ENCODE measurements around the gene PIK3C2A. TPM values are rescaled to one million over a fixed set of nuclear protein-coding genes. Genes with fewer than 3 reads are reported as not detected.
A peak's percentile ranks its signal among the peaks of the same experiment; 100 is the strongest.

The PIK3C2A gene
- total and polyA plus RNA-seq, 4 donors: 12.1 to 110 (median 58.2) TPM

DNA sequence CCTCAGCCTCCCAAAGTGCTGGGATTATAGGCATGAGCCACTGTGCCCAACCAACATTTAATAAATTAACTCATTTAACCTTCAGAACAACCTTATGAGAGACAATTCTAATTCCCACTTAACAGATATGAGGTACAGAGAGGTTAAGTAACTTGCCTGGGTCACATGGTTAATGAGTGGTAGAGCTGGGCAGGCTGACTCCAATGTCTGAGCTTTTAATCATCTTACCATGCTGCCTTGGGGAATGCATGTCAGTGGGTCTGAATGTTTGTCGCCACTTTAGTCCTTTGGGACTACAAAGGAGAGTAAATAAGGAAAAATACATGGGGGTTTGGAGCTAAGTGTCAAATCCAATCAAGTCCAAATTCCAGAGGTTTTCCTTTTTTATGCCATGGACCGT, 11.2 kb upstream of the PIK3C2A start:
- 63 to 75% methylated on average over 2 of the region's 2 CpGs for WGBS, 2 donors
- intact Hi-C loops (cut with DNase I): no loop called here
- no peaks in the 10 kb centered on the region for H3K36me3 ChIP-seq (ENCODE audit: control insufficient read depth in 1 of 2, insufficient read depth in 2 of 2, low read length in 1 of 2)
- no peaks in the 10 kb centered on the region for H3K27me3 ChIP-seq (ENCODE audit: control insufficient read depth in 1 of 2, insufficient read depth in 2 of 2, low read length in 1 of 2)
- no peak for DNase-seq
- no peaks in the 10 kb centered on the region for H3K4me1 ChIP-seq (ENCODE audit: control insufficient read depth in 1 of 2, insufficient read depth in 2 of 2, low read length in 2 of 2)
- no peak overlapping the region for H3K4me3 ChIP-seq (ENCODE audit: low read length in 2 of 2)
- H3K9me3 ChIP-seq (ENCODE audit: control insufficient read depth, low read length): no peaks in the 10 kb centered on the region
- H3K27ac ChIP-seq (ENCODE audit: low read depth in 1 of 2, low read length in 2 of 2): no peak overlapping the region
- ATAC-seq (ENCODE audit: low FRiP score): no peak

DNA sequence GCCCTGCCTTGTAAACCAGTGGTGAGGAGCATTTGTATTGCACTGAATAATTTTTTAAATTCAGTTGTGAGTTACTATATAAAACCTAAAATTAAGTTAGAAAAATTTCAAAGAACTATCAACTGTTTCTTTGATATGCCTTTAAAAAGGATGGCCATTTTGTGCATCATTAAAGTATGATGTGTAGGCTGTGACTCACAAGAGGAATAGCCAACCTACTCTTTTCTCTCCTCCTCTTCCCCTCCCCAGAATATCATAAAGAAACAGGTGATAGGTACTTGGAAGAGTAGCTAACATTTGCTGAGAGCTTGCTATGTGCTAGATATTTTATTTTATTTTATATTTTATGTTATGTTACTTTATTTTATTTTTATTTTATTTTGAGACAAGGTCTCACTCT, 10.6 kb upstream of the PIK3C2A start:
- intact Hi-C loops (cut with DNase I): no loop called here
- Histone ChIP-seq H3K4me3 (ENCODE audit: low read length in 2 of 2) (no peak overlapping the region), H3K27ac (ENCODE audit: low read depth in 1 of 2, low read length in 2 of 2) (no peak overlapping the region), H3K36me3 (ENCODE audit: control insufficient read depth in 1 of 2, insufficient read depth in 2 of 2, low read length in 1 of 2) (no peaks in the 10 kb centered on the region), H3K27me3 (ENCODE audit: control insufficient read depth in 1 of 2, insufficient read depth in 2 of 2, low read length in 1 of 2) (no peaks in the 10 kb centered on the region), H3K4me1 (ENCODE audit: control insufficient read depth in 1 of 2, insufficient read depth in 2 of 2, low read length in 2 of 2) (no peaks in the 10 kb centered on the region), H3K9me3 (ENCODE audit: control insufficient read depth, low read length) (no peaks in the 10 kb centered on the region)
- no peak for ATAC-seq (ENCODE audit: low FRiP score)
- DNase-seq: no peak

DNA sequence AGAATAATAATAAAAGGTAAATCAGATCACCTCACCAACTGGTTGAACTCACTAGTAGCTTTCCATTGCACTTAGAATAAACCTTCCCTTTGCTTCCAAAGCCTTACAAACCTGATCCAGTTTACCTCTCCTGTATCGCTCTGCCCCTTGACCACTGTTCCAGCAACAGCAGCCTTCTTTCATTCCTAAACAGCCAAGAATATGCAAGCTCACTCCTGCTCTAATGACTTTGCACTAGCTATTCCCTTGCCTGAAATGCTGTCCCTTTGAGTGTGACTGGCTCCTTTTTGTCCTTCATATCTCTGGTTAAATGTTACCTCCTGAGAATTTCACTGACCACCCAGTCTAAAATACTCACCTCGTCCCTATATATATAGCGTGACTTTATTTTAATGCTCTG, 9.6 kb upstream of the PIK3C2A start:
- WGBS, 2 donors: 85 to 87% methylated on average over 3 of the region's 3 CpGs
- no peaks in the 10 kb centered on the region for H3K4me1 ChIP-seq (ENCODE audit: control insufficient read depth in 1 of 2, insufficient read depth in 2 of 2, low read length in 2 of 2)
- no peak overlapping the region for H3K4me3 ChIP-seq (ENCODE audit: low read length in 2 of 2)
- ATAC-seq (ENCODE audit: low FRiP score) (no peak), DNase-seq (no peak)
- intact Hi-C loops (cut with DNase I): no loop called here
- no peaks in the 10 kb centered on the region for H3K27me3 ChIP-seq (ENCODE audit: control insufficient read depth in 1 of 2, insufficient read depth in 2 of 2, low read length in 1 of 2)
- no peaks in the 10 kb centered on the region for H3K9me3 ChIP-seq (ENCODE audit: control insufficient read depth, low read length)
- H3K27ac ChIP-seq (ENCODE audit: low read depth in 1 of 2, low read length in 2 of 2): no peak overlapping the region
- H3K36me3 ChIP-seq (ENCODE audit: control insufficient read depth in 1 of 2, insufficient read depth in 2 of 2, low read length in 1 of 2): no peaks in the 10 kb centered on the region

DNA sequence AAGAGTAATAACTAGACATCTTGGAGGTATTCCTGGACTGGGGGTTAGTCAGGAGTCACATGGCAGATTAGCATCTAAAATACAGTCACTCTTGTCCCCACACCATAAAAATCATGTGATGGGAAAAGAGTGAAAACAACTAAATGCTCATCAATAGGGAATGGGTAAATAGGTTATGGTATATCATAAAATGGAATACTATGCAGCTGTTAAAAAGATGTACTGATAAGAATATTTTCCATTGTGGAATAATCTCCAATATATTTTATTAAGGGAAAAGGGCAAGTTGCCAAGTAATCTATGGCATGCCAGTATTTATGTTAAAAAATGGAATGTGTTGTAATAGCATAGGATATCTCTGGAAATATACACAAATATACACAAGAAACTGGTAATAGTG, 6.6 kb upstream of the PIK3C2A start:
- DNase-seq: no peak
- H3K4me3 ChIP-seq (ENCODE audit: low read length in 2 of 2): no peak overlapping the region
- no peaks in the 10 kb centered on the region for H3K9me3 ChIP-seq (ENCODE audit: control insufficient read depth, low read length)
- no peak overlapping the region for H3K27ac ChIP-seq (ENCODE audit: low read depth in 1 of 2, low read length in 2 of 2)
- intact Hi-C loops (cut with DNase I): no loop called here
- H3K27me3 ChIP-seq (ENCODE audit: control insufficient read depth in 1 of 2, insufficient read depth in 2 of 2, low read length in 1 of 2): no peaks in the 10 kb centered on the region
- no peaks in the 10 kb centered on the region for H3K36me3 ChIP-seq (ENCODE audit: control insufficient read depth in 1 of 2, insufficient read depth in 2 of 2, low read length in 1 of 2)
- no peak for ATAC-seq (ENCODE audit: low FRiP score)
- no peaks in the 10 kb centered on the region for H3K4me1 ChIP-seq (ENCODE audit: control insufficient read depth in 1 of 2, insufficient read depth in 2 of 2, low read length in 2 of 2)

DNA sequence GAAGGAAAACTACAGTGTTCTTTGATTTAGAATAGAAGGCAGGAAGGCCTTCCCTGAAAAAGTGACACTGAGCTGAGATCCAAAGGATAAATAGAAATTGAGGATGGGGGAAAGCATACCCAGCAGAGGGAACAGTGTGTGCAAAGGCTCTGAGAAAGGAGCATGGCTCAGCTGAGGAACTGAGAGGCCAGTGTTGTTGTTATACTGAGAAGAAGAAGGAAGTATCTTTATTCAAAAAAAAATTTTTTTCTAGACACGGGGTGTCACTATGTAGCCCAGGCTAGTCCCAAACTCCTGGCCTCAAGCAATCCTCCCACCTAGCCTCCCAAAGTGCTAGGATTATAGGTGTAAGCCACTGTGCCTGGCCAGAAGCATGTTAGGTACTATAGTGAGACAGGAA, 3.5 kb upstream of the PIK3C2A start:
- Histone ChIP-seq H3K36me3 (ENCODE audit: control insufficient read depth in 1 of 2, insufficient read depth in 2 of 2, low read length in 1 of 2) (no peaks in the 10 kb centered on the region), H3K4me1 (ENCODE audit: control insufficient read depth in 1 of 2, insufficient read depth in 2 of 2, low read length in 2 of 2) (no peaks in the 10 kb centered on the region), H3K4me3 (ENCODE audit: low read length in 2 of 2) (no peak overlapping the region), H3K27ac (ENCODE audit: low read depth in 1 of 2, low read length in 2 of 2) (no peak overlapping the region), H3K27me3 (ENCODE audit: control insufficient read depth in 1 of 2, insufficient read depth in 2 of 2, low read length in 1 of 2) (no peaks in the 10 kb centered on the region), H3K9me3 (ENCODE audit: control insufficient read depth, low read length) (no peaks in the 10 kb centered on the region)
- no peak for ATAC-seq (ENCODE audit: low FRiP score)
- intact Hi-C loops (cut with DNase I): no loop called here
- WGBS, 2 donors: 84 to 88% methylated on average over 1 of the region's 1 CpG
- DNase-seq: no peak

DNA sequence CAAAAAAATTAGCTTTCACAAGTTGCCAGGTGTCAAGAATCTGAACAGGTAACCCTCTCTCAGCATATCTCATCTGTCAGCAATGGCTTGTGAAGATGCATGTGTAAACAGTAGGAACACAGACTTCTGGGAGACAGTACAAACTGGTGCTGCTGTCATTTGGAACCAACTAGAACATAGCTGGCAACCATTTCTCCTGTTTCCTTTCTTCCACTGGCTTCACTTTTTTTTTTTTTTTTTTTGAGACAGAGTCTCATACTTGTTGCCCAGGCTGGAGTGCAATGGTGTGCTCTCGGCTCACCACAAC, 2.1 kb upstream of the PIK3C2A start:
- no peaks in the 10 kb centered on the region for H3K27me3 ChIP-seq (ENCODE audit: control insufficient read depth in 1 of 2, insufficient read depth in 2 of 2, low read length in 1 of 2)
- WGBS, 2 donors: 92 to 98% methylated on average over 1 of the region's 1 CpG
- H3K9me3 ChIP-seq (ENCODE audit: control insufficient read depth, low read length): no peaks in the 10 kb centered on the region
- intact Hi-C loops (cut with DNase I): loop anchor here (5.0 to 10.0 kb wide), 5 partner anchors 48 to 145 kb away; partner anchors contain the start of genes NUCB2 (in 2 of the 2), NCR3LG1 (in 1 of the 2) and RPS13 (in 1 of the 2)
- H3K4me3 ChIP-seq (ENCODE audit: low read length in 2 of 2): no peak overlapping the region
- ATAC-seq (ENCODE audit: low FRiP score) (no peak), DNase-seq (no peak)
- H3K27ac ChIP-seq (ENCODE audit: low read depth in 1 of 2, low read length in 2 of 2): no peak overlapping the region
- H3K36me3 ChIP-seq (ENCODE audit: control insufficient read depth in 1 of 2, insufficient read depth in 2 of 2, low read length in 1 of 2): no peaks in the 10 kb centered on the region
- no peaks in the 10 kb centered on the region for H3K4me1 ChIP-seq (ENCODE audit: control insufficient read depth in 1 of 2, insufficient read depth in 2 of 2, low read length in 2 of 2)

DNA sequence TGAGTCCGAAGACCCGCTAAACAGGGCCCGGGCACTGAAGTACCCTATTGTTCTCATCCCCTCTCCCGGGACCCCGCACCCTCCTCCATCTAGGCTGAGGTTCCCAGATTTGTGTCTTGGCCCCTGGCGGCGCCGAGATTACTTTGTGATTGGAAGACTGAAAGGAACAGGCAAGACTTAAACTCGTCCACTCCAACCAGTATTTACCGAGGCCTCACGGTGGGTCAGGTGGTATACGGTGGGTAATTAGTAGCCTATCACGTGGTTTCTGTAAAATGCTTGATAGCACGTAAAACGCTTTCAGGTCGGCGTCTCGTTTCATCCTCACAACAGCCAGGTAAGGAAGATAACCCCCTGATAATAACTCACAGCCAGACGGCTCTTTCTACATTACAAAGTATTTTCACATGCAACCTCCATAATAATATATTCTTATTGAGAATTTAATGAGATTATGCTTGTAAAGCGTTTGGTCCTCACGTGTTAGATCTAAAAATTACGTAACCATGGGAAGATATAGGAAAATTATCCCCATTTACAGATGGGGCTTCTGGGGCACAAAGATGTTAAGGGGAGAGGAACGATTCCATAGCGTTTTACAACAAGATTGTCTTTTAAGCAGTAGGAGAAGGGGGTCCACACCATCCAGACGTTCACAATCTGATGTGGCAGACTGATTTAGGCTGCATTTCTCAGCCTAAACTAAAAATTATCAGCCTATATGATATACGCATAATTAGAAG, 642 bp upstream of the PIK3C2A start:
- Histone ChIP-seq H3K36me3 (ENCODE audit: control insufficient read depth in 1 of 2, insufficient read depth in 2 of 2, low read length in 1 of 2) (no peaks in the 10 kb centered on the region), H3K27me3 (ENCODE audit: control insufficient read depth in 1 of 2, insufficient read depth in 2 of 2, low read length in 1 of 2) (no peaks in the 10 kb centered on the region), H3K9me3 (ENCODE audit: control insufficient read depth, low read length) (no peaks in the 10 kb centered on the region), H3K4me1 (ENCODE audit: control insufficient read depth in 1 of 2, insufficient read depth in 2 of 2, low read length in 2 of 2) (no peaks in the 10 kb centered on the region), H3K27ac (ENCODE audit: low read depth in 1 of 2, low read length in 2 of 2) (peak overlapping the region in 1 of 2 donors; percentile 80), H3K4me3 (ENCODE audit: low read length in 2 of 2) (peak overlapping the region; percentile 59 to 68)
- DNase-seq (peak in 1 of 2 donors; percentile 83), ATAC-seq (ENCODE audit: low FRiP score) (peak; percentile 78)
- intact Hi-C loops (cut with DNase I): loop anchor here (5.0 to 10.0 kb wide), 5 partner anchors 46 to 146 kb away; partner anchors contain the start of genes NUCB2 (in 2 of the 2), NCR3LG1 (in 1 of the 2) and RPS13 (in 1 of the 2)
- 6 to 8% methylated on average over 26 of the region's 26 CpGs for WGBS, 2 donors

DNA sequence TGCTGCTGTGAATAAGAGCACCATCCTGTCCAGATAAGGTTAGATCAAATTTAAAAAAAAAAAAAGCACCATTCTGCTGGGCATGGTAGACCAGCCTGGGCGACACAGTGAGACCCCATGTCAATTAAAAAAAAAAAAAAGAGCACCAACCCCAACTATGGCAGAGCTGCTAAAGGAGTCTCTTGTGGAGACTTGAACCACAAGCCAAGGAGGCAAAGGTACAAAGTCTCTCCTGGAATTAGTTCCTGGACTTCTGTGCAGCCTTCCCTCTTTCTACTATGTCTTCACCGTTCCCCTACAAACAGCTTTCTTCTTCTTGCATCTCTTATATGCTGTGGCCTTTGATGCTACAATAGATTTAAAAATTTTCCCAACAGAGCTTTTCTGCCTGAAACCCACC, 1.3 kb downstream of the PIK3C2A start:
- DNase-seq: no peak
- WGBS, 2 donors: 44 to 48% methylated on average over 2 of the region's 2 CpGs
- Histone ChIP-seq H3K36me3 (ENCODE audit: control insufficient read depth in 1 of 2, insufficient read depth in 2 of 2, low read length in 1 of 2) (no peaks in the 10 kb centered on the region), H3K27me3 (ENCODE audit: control insufficient read depth in 1 of 2, insufficient read depth in 2 of 2, low read length in 1 of 2) (no peaks in the 10 kb centered on the region), H3K4me3 (ENCODE audit: low read length in 2 of 2) (peak overlapping the region; percentile 59 to 68), H3K4me1 (ENCODE audit: control insufficient read depth in 1 of 2, insufficient read depth in 2 of 2, low read length in 2 of 2) (no peaks in the 10 kb centered on the region), H3K9me3 (ENCODE audit: control insufficient read depth, low read length) (no peaks in the 10 kb centered on the region), H3K27ac (ENCODE audit: low read depth in 1 of 2, low read length in 2 of 2) (no peak overlapping the region)
- no peak for ATAC-seq (ENCODE audit: low FRiP score)
- intact Hi-C loops (cut with DNase I): loop anchor here (5.0 to 10.0 kb wide), 5 partner anchors 44 to 148 kb away; partner anchors contain the start of genes NUCB2 (in 2 of the 2), NCR3LG1 (in 1 of the 2) and RPS13 (in 1 of the 2)

DNA sequence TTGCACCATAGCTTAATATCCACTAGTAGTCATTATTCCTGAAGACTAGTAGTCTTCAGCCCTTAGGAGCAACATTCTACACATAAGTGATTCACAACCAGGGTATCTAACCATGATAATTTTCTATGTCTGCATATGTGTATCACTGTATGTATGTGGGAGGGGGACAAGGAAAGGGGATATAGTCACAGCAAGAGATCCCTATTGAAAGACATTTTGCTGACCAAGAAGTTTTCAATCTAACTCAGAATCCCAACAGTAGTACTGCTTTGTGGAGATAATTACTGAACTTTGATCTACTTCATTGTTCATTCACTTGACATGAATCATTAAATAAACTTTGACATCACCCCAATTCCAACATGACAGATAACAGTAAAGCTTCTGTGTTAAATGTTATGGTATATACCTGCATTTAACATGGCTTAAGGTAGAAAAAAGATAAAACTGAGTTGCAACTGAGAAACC, 10.3 kb downstream of the PIK3C2A start:
- no peaks in the 10 kb centered on the region for H3K9me3 ChIP-seq (ENCODE audit: control insufficient read depth, low read length)
- no peaks in the 10 kb centered on the region for H3K27me3 ChIP-seq (ENCODE audit: control insufficient read depth in 1 of 2, insufficient read depth in 2 of 2, low read length in 1 of 2)
- ATAC-seq (ENCODE audit: low FRiP score): no peak
- DNase-seq: no peak
- no peak overlapping the region for H3K4me3 ChIP-seq (ENCODE audit: low read length in 2 of 2)
- H3K27ac ChIP-seq (ENCODE audit: low read depth in 1 of 2, low read length in 2 of 2): no peak overlapping the region
- peaks cover 0 to 3% of the 10 kb centered on the region in 2 donors for H3K36me3 ChIP-seq (ENCODE audit: control insufficient read depth in 1 of 2, insufficient read depth in 2 of 2, low read length in 1 of 2)
- intact Hi-C loops (cut with DNase I): no loop called here
- H3K4me1 ChIP-seq (ENCODE audit: control insufficient read depth in 1 of 2, insufficient read depth in 2 of 2, low read length in 2 of 2): peaks cover 0 to 2% of the 10 kb centered on the region in 2 donors

Measured in aorta (tissue), 5 donors.